Neutrophil (primary cell): ENCODE data around the gene DAB2.

Experiments used
- H3K27ac ChIP-seq: fragments of 200-600 bp; sonication (generic); 2 replicates; pipeline ENCODE4 v1.5.1; 2016; ENCODE audit warnings: mild to moderate bottlenecking, moderate library complexity
- H3K27me3 ChIP-seq: fragments of 200-600 bp; sonication (generic); 2 replicates; pipeline ENCODE4 v1.6.0; 2016; ENCODE audit warnings: mild to moderate bottlenecking
- H3K36me3 ChIP-seq: fragments of 200-600 bp; sonication (generic); 2 replicates; pipeline ENCODE4 v1.5.1; 2017
- H3K4me1 ChIP-seq, 2 experiments: fragments of 200-600 bp in 1 of 2; sonication (generic) in 1 of 2; 1 replicate in 1 of 2; 2 replicates in 1 of 2; pipeline versions ENCODE4 v1.5.1 to v1.6.1; 2013 to 2016; ENCODE audit warnings: low read depth in 1 of 2, low read length in 1 of 2, mild to moderate bottlenecking in 1 of 2, moderate library complexity in 1 of 2; ENCODE audit not compliant: control insufficient read depth in 1 of 2, insufficient read depth in 1 of 2
- H3K4me3 ChIP-seq, 2 experiments: fragments of 200-600 bp in 1 of 2; sonication (generic) in 1 of 2; 1 replicate in 1 of 2; 2 replicates in 1 of 2; pipeline ENCODE4 v1.5.1; 2013 to 2016; ENCODE audit warnings: low read depth in 1 of 2, low read length in 1 of 2, mild to moderate bottlenecking in 1 of 2, moderate library complexity in 1 of 2
- H3K9me3 ChIP-seq: fragments of 200-600 bp; sonication (generic); 2 replicates; pipeline ENCODE4 v1.5.1; 2016
- CTCF ChIP-seq: fragments of 200-600 bp; sonication (generic); IDR thresholded peaks from 2 replicates; pipeline ENCODE4 v1.5.1; 2016; ENCODE audit warnings: antibody characterized with exemption

DAB2 gene

GRCh38 chr5:39432696-39433530 is 8.1 kb upstream of the DAB2 start:
- Histone ChIP-seq H3K4me3 (no peak overlapping the region), H3K4me1 (no peaks in the 10 kb centered on the region), H3K36me3 (no peaks in the 10 kb centered on the region), H3K27ac (no peak overlapping the region), H3K9me3 (no peaks in the 10 kb centered on the region), H3K27me3 (no peaks in the 10 kb centered on the region)
- TF ChIP-seq CTCF = no peak

- TF ChIP-seq CTCF = no peak
- H3K4me1 ChIP-seq = no peaks in the 10 kb centered on the region
- no peak overlapping the region for H3K27ac ChIP-seq
- H3K36me3 ChIP-seq = no peaks in the 10 kb centered on the region
- H3K27me3 ChIP-seq = peaks cover 24% of the 10 kb centered on the region
- no peaks in the 10 kb centered on the region for H3K9me3 ChIP-seq
- no peak overlapping the region for H3K4me3 ChIP-seq
These were observed 5.7 kb upstream of the DAB2 start for GRCh38 chr5:39430461-39430860.

GRCh38 chr5:39428640-39429039 is 3.9 kb upstream of the DAB2 start:
- H3K27me3 ChIP-seq = peaks cover 42% of the 10 kb centered on the region
- H3K9me3 ChIP-seq = no peaks in the 10 kb centered on the region
- no peak overlapping the region for H3K27ac ChIP-seq
- H3K36me3 ChIP-seq = no peaks in the 10 kb centered on the region
- H3K4me1 ChIP-seq = peaks cover 8 to 15% of the 10 kb centered on the region in 2 experiments
- TF ChIP-seq CTCF = no peak
- no peak overlapping the region for H3K4me3 ChIP-seq

- Histone ChIP-seq H3K27ac (no peak overlapping the region), H3K9me3 (no peaks in the 10 kb centered on the region), H3K36me3 (no peaks in the 10 kb centered on the region), H3K27me3 (peaks cover 50% of the 10 kb centered on the region), H3K4me3 (no peak overlapping the region), H3K4me1 (peaks cover 8 to 15% of the 10 kb centered on the region in 2 experiments)
- TF ChIP-seq CTCF = no peak
These were observed 2.9 kb upstream of the DAB2 start for GRCh38 chr5:39427633-39428032.

GRCh38 chr5:39427229-39427628 is 2.4 kb upstream of the DAB2 start:
- no peak overlapping the region for H3K4me3 ChIP-seq
- peaks cover 8 to 15% of the 10 kb centered on the region in 2 experiments for H3K4me1 ChIP-seq
- no peaks in the 10 kb centered on the region for H3K36me3 ChIP-seq
- no peak for TF ChIP-seq CTCF
- no peaks in the 10 kb centered on the region for H3K9me3 ChIP-seq
- no peak overlapping the region for H3K27ac ChIP-seq
- H3K27me3 ChIP-seq = peaks cover 50% of the 10 kb centered on the region
